Upper lobe of left lung (tissue), 6 donors: Measurements from ENCODE around the gene BCAT1. TPM values are rescaled to one million over a fixed set of nuclear protein-coding genes. Genes with fewer than 3 reads are reported as not detected.

ENCODE experiments used
- ATAC-seq, 2 donors: fragments of 200-7000 bp; cut with Tn5 transposase; one replicate each; pipeline ENCODE4 v1.9.1; 2022; ENCODE audit warnings: mild to moderate bottlenecking in 2 of 2, moderate library complexity in 2 of 2; ENCODE audit not compliant: low FRiP score in 2 of 2
- DNase-seq, 2 donors: peaks; one replicate each; pipeline ENCODE4 v3.0.0-alpha.2; 2019 to 2020
- H3K27ac ChIP-seq, 4 donors: fragments of 200-600 bp; sonication (generic); one replicate each; pipeline ENCODE4 v1.5.1; 2016 to 2019
- H3K27me3 ChIP-seq, 4 donors: fragments of 200-600 bp; sonication (generic); one replicate each; pipeline ENCODE4 v1.5.1; 2017 to 2019
- H3K36me3 ChIP-seq, 4 donors: fragments of 200-600 bp; sonication (generic); one replicate each; pipeline ENCODE4 v1.5.1; 2016 to 2019
- H3K4me1 ChIP-seq, 4 donors: fragments of 200-600 bp; sonication (generic); one replicate each; pipeline ENCODE4 v1.5.1; 2018 to 2019
- H3K4me3 ChIP-seq, 4 donors: fragments of 200-600 bp; sonication (generic); one replicate each; pipeline ENCODE4 v1.5.1; 2017 to 2019; ENCODE audit warnings: mild to moderate bottlenecking in 2 of 4, moderate library complexity in 1 of 4
- H3K9me3 ChIP-seq, 4 donors: fragments of 200-600 bp; sonication (generic); one replicate each; pipeline ENCODE4 v1.5.1; 2018 to 2019
- CTCF ChIP-seq, 6 experiments: fragments of 450-650 bp in 4 of 6; fragments of 200-600 bp in 2 of 6; sonication (generic) in 2 of 6; IDR thresholded peaks; one replicate each; pipeline ENCODE4 v1.5.1; 2016 to 2019; ENCODE audit warnings: antibody characterized with exemption in 6 of 6
- EP300 ChIP-seq, 4 donors: sonication (generic); formaldehyde crosslinking; IDR thresholded peaks; one replicate each; pipeline ENCODE4 v1.5.1; 2017; ENCODE audit warnings: antibody characterized with exemption in 4 of 4, control low read depth in 2 of 4
- POLR2A ChIP-seq, 4 donors: fragments of 450-650 bp; IDR thresholded peaks; one replicate each; pipeline ENCODE4 v1.5.1; 2016 to 2017; ENCODE audit warnings: antibody characterized with exemption in 4 of 4, mild to moderate bottlenecking in 2 of 4
- POLR2AphosphoS5 ChIP-seq, 2 donors: sonication (generic); formaldehyde crosslinking; IDR thresholded peaks; one replicate each; pipeline ENCODE4 v1.5.1; 2017; ENCODE audit warnings: antibody characterized with exemption in 2 of 2
- WGBS, 2 donors: methylation state at CpG; one replicate each; pipeline ENCODE4 v1.1.5; 2017 to 2018; 5-methylcytosine and 5-hydroxymethylcytosine counted together
- total RNA-seq, 6 donors: library from RNA; depleted of rRNA in 4 of 6; stranded (reverse); fragments of >200 nt in 4 of 6; gene quantifications; one replicate each; pipeline versions ENCODE4 v1.1.0 to v1.2.1, GENCODE V29; 2016 to 2021
- donor health status: DM: no; HTN: no; CAD: no; lungs with moderate emphysema.
- donor health status: DM: no; HTN: yes; CAD: no; lungs with severe emphysema.

The BCAT1 gene
- total RNA-seq = 100 to 1,000 TPM in 1 of 6 donors, 10 to 100 TPM in 5; 52.7 to 145 (median 72.7) TPM

GRCh38 chr12:24948757-24949722 is at the start of gene BCAT1:
Gene BCAT1, minus strand, starts transcription at chr12:24949101. Its CDS starts 169 bp downstream, at chr12:24948932.
- peak in 1 of 4 donors; percentile 29 for TF ChIP-seq POLR2A (IDR thresholded peaks at IDR 0.05)
- TF ChIP-seq POLR2AphosphoS5 (IDR thresholded peaks at IDR 0.05) = peak in 1 of 2 donors; percentile 15
- peak in 1 of 4 donors; percentile 5 for TF ChIP-seq EP300 (IDR thresholded peaks at IDR 0.05)
- peak in 2 of 6 experiments; percentile 18 to 40 for TF ChIP-seq CTCF (IDR thresholded peaks at IDR 0.05)
- Histone ChIP-seq H3K27ac (peak within 1 kb of the TSS; percentile 34 to 76 (median 63)), H3K4me1 (peaks cover 0 to 15% (median 4%) of the 10 kb centered on the region in 4 donors), H3K36me3 (no peaks in the 10 kb centered on the region), H3K27me3 (no peaks in the 10 kb centered on the region), H3K9me3 (no peaks in the 10 kb centered on the region), H3K4me3 (peak within 1 kb of the TSS; percentile 56 to 74 (median 68))
- 5 to 16% methylated on average over 15 to 52 of the region's 52 CpGs for WGBS, 2 donors
- DNase-seq = peak; percentile 87 to 93
- ATAC-seq = peak; percentile 81 to 95

GRCh38 chr12:24997970-24998582 is 49.2 kb upstream of the BCAT1 start:
- DNase-seq (no peak), ATAC-seq (no peak)
- no peak for TF ChIP-seq CTCF (IDR thresholded peaks at IDR 0.05)
- TF ChIP-seq EP300 (IDR thresholded peaks at IDR 0.05) = no peak
- no peak for TF ChIP-seq POLR2A (IDR thresholded peaks at IDR 0.05)
- TF ChIP-seq POLR2AphosphoS5 (IDR thresholded peaks at IDR 0.05) = no peak
- no peaks in the 10 kb centered on the region for H3K36me3 ChIP-seq
- no peak overlapping the region for H3K27ac ChIP-seq
- 44 to 46% methylated on average over 4 of the region's 4 CpGs for WGBS, 2 donors
- peaks cover 0 to 6% (median 4%) of the 10 kb centered on the region in 4 donors for H3K4me1 ChIP-seq
- H3K4me3 ChIP-seq = no peak overlapping the region
- H3K27me3 ChIP-seq = no peaks in the 10 kb centered on the region
- H3K9me3 ChIP-seq = no peaks in the 10 kb centered on the region

- H3K36me3 ChIP-seq = no peaks in the 10 kb centered on the region
- 95 to 96% methylated on average over 6 of the region's 6 CpGs for WGBS, 2 donors
- H3K4me3 ChIP-seq = no peak overlapping the region
- DNase-seq (no peak), ATAC-seq (no peak)
- H3K4me1 ChIP-seq = peaks cover 0 to 6% (median 4%) of the 10 kb centered on the region in 4 donors
- TF ChIP-seq POLR2A (IDR thresholded peaks at IDR 0.05) (no peak), CTCF (IDR thresholded peaks at IDR 0.05) (no peak), POLR2AphosphoS5 (IDR thresholded peaks at IDR 0.05) (no peak), EP300 (IDR thresholded peaks at IDR 0.05) (no peak)
- H3K27ac ChIP-seq = no peak overlapping the region
- no peaks in the 10 kb centered on the region for H3K9me3 ChIP-seq
- no peaks in the 10 kb centered on the region for H3K27me3 ChIP-seq
Observed at GRCh38 chr12:24997496-24997895, 48.6 kb upstream of the BCAT1 start.

DNA sequence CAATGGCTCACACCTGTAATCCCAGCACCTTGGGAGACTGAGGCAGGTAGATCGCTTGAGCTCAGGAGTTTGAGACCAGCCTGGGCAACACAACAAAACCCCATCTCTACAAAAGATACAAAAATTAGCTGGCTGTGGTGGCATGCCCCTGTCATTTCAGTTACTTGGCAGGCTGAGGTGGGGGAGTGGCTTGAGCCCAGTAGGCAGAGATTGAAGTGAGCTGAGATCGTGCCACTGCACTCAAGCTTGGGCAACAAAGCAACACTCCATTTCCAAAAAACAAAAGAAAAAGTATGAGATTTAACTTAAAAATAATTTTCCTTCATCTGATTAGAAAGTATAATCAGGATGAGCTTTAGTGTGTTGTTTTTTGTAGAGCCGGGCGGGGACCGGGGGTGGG is 47.9 kb upstream of the BCAT1 start:
- no peaks in the 10 kb centered on the region for H3K9me3 ChIP-seq
- H3K36me3 ChIP-seq = no peaks in the 10 kb centered on the region
- TF ChIP-seq POLR2A (IDR thresholded peaks at IDR 0.05) (no peak), POLR2AphosphoS5 (IDR thresholded peaks at IDR 0.05) (no peak), CTCF (IDR thresholded peaks at IDR 0.05) (no peak), EP300 (IDR thresholded peaks at IDR 0.05) (no peak)
- no peak for ATAC-seq
- no peak overlapping the region for H3K4me3 ChIP-seq
- no peak overlapping the region for H3K27ac ChIP-seq
- no peaks in the 10 kb centered on the region for H3K27me3 ChIP-seq
- WGBS, 2 donors = 90 to 92% methylated on average over 3 to 5 of the region's 5 CpGs
- peaks cover 0 to 6% (median 4%) of the 10 kb centered on the region in 4 donors for H3K4me1 ChIP-seq
- DNase-seq = no peak
